Astrocyte of the cerebellum (primary cell): ENCODE data around the gene CFAP65.

ENCODE experiments used
- DNase-seq: peaks from one replicate; pipeline ENCODE4 v3.0.0-alpha.2; 2011; ENCODE audit warnings: low read depth
- H3K4me3 ChIP-seq: 2 replicates; pipeline ENCODE4 v1.5.1; 2011; ENCODE audit warnings: mild to moderate bottlenecking, low read depth, low read length, moderate library complexity
- in situ Hi-C: cut with HindIII; loops from 2 replicates; pipeline ENCODE4 v1.10.0; 2017; ENCODE audit warnings: low sequenced_read_pairs
- TF ChIP-seq, protein P1 (sequence below): IDR thresholded peaks from 2 replicates; pipeline ENCODE4 v1.5.1; 2012; ENCODE audit warnings: low read length, low read depth, moderate library complexity, mild to moderate bottlenecking; ENCODE audit errors: missing control alignments

CFAP65 gene

DNA sequence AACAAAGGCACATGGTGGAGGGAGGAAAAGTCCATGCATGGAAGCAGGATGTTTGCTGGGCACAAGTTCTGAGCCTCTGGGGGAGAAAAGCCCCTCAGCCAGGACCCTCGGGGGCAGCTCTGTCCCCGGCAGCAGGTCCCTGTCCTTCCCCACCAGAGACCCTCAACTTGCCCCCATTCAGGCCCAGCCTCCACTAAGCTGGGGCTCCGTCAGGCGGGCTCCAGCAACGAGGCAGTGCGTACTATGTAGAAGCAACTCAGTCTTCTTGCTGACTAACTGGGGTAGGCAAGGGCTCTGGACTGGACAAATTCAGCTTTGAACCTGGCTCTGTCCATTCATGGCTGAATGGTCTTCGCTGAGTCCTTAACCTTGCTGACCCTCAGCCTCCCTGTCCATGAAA is 23.0 kb downstream of the CFAP65 start:
- TF ChIP-seq, protein P1, sequence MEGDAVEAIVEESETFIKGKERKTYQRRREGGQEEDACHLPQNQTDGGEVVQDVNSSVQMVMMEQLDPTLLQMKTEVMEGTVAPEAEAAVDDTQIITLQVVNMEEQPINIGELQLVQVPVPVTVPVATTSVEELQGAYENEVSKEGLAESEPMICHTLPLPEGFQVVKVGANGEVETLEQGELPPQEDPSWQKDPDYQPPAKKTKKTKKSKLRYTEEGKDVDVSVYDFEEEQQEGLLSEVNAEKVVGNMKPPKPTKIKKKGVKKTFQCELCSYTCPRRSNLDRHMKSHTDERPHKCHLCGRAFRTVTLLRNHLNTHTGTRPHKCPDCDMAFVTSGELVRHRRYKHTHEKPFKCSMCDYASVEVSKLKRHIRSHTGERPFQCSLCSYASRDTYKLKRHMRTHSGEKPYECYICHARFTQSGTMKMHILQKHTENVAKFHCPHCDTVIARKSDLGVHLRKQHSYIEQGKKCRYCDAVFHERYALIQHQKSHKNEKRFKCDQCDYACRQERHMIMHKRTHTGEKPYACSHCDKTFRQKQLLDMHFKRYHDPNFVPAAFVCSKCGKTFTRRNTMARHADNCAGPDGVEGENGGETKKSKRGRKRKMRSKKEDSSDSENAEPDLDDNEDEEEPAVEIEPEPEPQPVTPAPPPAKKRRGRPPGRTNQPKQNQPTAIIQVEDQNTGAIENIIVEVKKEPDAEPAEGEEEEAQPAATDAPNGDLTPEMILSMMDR: no peak
- in situ Hi-C loops: no loop called here
- no peak overlapping the region for H3K4me3 ChIP-seq
- no peak for DNase-seq

DNA sequence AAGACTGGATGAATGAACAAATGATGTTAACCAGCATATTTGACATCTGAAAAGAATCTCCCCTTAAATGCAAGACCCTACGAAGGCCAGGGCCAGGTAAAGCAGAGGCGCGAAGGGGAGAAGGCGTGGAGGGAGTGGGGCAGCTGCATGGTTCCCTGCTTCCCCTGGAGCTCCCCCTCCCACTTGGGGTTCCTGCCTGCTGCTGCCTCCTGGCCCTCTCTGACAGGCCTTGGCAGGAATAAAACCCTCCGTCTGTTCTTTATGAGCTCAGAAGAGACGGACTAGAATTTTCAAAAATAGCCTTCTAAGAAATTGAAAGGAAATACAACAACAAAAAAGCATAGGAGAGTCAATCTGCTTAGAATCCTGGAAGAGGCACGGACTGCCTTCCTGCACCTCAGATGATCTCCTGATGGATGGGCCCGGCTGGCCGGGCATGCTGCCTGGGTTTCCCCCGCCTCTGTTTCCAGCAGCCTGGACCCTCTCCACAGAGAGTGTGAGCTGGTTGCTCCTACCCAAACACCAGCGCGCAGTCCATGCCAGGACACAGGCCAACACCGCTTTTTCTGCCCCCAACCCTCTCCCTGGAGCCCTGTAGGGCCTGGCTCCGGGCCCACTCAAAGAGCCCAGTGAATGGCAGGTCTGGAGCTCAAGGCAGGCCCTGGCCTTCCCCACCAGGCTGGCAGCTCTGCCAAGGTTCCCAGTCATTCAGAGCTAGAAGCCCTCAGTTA is 23.9 kb downstream of the CFAP65 start:
- H3K4me3 ChIP-seq: no peak overlapping the region
- no peak for DNase-seq
- in situ Hi-C loops: no loop called here
- TF ChIP-seq, protein P1: no peak

DNA sequence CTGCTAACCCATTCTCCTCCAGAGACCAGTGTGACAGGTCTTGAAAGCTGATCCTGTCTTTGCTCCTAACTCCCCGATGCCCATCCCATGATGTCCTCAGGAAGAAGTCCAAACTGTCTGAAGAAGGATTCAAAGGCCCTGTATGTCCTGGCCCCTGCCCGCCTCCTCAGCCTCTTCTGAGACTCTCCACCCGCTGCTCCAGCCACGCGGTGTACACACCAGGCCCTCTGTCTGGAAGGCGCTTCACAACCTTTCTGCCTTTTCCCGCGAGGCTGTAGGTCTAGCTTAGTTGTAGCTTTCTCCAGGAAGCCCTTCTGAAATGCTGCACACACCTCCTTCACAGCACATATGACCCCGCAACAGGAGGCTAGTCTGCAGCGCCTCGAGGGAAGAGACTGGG is 24.6 kb downstream of the CFAP65 start:
- DNase-seq: no peak
- H3K4me3 ChIP-seq: no peak overlapping the region
- TF ChIP-seq, protein P1: no peak
- in situ Hi-C loops: no loop called here

DNA sequence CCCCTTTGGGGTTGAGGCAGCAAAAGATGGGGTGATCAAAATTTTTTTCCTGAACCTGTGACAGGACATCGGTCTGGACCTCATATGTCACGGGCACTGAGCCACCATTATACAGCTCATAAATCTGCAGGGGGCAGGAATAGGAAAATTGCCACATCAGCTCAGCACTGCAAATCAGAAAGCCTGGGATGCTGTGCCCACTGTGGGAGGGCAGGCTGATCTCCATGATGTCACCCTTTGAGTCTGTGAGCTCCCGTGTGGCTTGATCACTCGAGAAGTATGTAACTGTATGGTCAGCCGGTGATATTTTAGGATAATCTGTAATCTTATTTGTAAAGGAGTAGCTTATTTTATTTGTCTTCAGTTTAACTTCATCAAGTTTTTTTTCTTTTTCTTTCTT is 30.4 kb downstream of the CFAP65 start:
- H3K4me3 ChIP-seq: no peak overlapping the region
- no peak for DNase-seq
- TF ChIP-seq, protein P1: no peak
- in situ Hi-C loops: no loop called here

DNA sequence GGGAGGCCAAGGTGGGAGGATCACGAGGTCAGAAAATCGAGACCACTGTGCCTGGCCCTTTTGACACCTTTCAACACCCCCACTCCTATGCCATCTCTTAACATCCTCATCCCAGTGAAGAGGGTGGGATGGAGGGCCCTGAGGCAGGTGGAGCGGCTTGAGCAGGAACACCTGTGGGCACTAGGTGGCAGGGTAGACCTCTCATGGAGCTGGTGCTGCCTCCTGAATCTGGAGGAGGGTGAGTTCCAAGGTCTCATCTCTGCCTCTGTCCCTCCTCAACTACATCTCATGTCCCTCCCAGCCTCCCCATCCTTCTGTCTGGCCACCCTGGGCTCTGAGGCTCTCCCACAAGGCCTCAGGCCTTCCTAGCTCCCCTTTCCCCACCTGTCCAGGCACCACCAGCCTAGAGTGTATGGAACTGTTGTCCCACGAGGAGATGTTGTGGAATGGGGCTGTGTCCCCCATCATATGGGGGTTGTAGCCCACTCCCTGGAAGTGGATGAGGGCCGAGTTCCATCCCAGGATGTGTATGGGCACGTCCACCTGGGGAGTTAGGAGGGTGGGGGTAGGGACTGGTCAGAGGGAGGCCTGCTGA is 31.1 kb downstream of the CFAP65 start:
- TF ChIP-seq, protein P1: peak; percentile 20
- no peak for DNase-seq
- in situ Hi-C loops: no loop called here
- no peak overlapping the region for H3K4me3 ChIP-seq

DNA sequence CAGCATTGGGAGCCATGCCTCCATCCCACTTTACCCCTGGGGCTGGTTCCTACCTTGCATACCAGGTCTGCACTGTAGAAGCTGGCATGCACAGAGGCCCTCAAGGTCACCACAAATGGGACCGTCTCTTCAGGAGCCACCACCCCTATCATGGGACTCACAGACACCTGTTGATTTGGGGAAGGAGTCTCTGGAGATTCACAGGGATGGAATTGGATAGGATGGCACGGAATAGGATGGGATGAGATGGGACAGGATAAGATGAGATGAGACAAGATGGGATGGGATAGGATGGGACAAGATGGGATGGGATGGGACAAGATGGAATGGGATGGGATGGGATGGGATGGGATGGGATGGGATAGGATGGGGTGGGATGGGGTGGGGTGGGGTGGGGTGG is 32.0 kb downstream of the CFAP65 start:
- DNase-seq: no peak
- TF ChIP-seq, protein P1: no peak
- in situ Hi-C loops: no loop called here
- H3K4me3 ChIP-seq: no peak overlapping the region
